Activated naive CD8-positive, alpha-beta T cell (primary cell): ENCODE measurements around the gene DBET.
A peak's percentile ranks its signal among the peaks of the same experiment; 100 is the strongest.
"Not testable (repeated sequence)": the region's sequence is repeated elsewhere in the genome, so short reads cannot be mapped to it uniquely, and the experiment has no call there.

Experiments used
- H3K27ac Mint-ChIP-seq: one replicate; pipeline ENCODE4 v1.8.0; 2021; ENCODE audit warnings: mixed read lengths
- H3K27me3 Mint-ChIP-seq: one replicate; pipeline ENCODE4 v1.8.0; 2021; ENCODE audit warnings: mixed read lengths
- H3K36me3 Mint-ChIP-seq: one replicate; pipeline ENCODE4 v1.8.0; 2021; ENCODE audit warnings: mixed read lengths
- H3K4me1 Mint-ChIP-seq: one replicate; pipeline ENCODE4 v1.8.0; 2021; ENCODE audit warnings: low read depth, mixed read lengths
- H3K4me3 Mint-ChIP-seq: one replicate; pipeline ENCODE4 v1.8.0; 2021; ENCODE audit warnings: mild to moderate bottlenecking, mixed read lengths
- H3K9me3 Mint-ChIP-seq: one replicate; pipeline ENCODE4 v1.8.0; 2021; ENCODE audit warnings: low read depth, mixed read lengths

The DBET gene

DNA sequence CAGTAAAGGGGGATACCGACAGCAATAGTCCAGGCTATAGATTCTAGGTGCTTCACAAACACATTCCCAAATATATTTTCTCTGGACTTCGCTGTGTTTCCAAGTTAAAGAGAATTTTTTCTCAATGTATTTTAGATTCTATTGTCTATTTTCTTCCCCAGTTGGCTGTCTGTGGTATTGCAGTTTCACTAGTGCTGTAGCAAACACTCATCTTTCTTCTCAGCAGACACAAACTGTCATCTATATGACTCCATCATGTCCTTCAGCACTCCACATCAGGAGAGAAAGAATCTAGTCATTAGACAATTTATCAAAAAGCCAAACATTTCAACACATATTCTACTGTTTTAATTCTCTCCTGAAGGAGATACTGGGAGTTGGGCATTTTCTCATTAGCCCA lies at the start of gene DBET:
Gene DBET (plus strand): TSS at position 161 of the 400 bp plus-strand sequence.
- not testable (repeated sequence) for H3K27ac Mint-ChIP-seq, H3K27me3 Mint-ChIP-seq, H3K9me3 Mint-ChIP-seq, H3K4me1 Mint-ChIP-seq, H3K4me3 Mint-ChIP-seq, H3K36me3 Mint-ChIP-seq

DNA sequence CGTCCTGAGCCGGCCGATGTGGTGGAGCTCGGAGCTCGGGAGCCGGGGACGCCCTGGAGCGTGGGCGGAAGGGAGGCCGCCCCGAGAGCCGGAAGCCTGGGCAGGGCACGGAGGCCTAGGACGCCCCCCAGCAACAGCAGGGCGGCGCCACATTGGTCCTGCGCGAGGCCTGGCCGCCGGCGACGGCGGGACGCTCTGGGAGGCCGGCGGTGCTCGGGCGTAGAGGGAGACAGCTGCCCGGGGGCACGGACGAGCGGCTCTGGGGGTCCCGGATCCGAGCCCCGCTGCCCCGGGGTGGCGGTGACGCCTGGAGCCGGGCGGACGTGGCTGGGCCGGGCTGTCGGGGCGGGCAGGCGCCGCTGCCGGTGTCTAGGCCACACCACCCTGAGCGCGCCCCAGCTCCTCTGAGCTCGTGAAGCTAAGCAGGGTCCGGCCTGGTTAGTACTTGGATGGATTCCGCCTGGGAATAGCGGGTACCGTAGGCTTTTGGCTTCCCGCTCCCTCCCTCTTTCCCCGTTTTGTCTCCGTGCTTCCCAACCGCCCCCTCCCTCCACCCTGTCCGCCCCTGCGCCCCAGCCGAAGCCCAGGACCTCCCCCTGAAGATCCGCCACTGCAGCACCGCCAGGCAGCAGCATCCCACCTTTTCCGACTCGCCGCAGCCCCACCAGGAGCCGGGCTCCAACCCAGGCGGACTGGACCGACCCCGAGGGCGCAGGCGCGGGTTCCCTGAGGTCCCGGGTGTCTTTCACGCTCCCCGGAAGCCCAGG lies 49.3 kb upstream of the DBET start:
- H3K36me3 Mint-ChIP-seq: no peaks in the 10 kb centered on the region
- H3K27me3 Mint-ChIP-seq: peaks cover 48% of the 10 kb centered on the region
- no peaks in the 10 kb centered on the region for H3K9me3 Mint-ChIP-seq
- peaks cover 21% of the 10 kb centered on the region for H3K4me1 Mint-ChIP-seq
- H3K4me3 Mint-ChIP-seq: peak overlapping the region; percentile 80
- no peak overlapping the region for H3K27ac Mint-ChIP-seq

DNA sequence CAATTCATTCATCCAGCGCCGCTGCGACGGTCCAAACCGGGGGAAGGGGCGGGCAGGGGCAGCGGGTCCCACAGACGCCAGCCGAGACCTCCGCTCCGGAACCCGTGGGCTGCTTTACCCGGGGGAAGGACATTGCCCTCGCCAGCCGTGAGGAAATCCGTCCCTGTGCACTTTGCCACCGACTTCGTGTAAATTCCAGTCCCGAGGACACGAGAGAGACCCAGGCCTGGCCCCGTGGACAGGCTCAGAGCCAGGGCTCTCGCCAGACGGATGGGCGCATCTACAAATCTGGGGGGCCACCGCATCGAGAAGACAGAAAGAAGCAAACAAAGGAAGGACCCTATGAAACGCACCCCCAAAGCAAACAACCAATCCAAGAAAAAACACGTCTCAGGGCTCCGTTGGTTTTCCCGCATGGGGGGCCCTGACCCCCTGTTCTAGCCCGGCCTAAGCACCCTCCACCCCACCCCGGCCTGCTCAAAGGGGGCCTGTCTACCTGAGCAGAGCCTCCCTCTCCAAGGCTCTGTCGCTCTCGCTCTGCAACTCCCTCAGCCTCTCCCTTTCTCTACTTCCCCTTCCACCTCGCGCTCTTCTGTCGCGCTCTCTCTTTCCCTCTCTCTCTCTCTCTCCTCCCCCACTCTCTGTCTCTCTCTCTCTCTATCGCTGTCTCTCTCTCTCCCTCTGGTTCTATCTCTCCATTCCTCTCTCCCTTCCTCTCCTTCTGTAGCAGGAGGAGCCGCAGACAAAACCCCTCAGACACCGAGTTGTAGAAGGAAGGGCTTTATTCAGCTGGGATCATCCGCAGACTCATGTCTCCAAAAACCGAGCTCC lies 48.5 kb upstream of the DBET start:
- no peaks in the 10 kb centered on the region for H3K36me3 Mint-ChIP-seq
- H3K9me3 Mint-ChIP-seq: no peaks in the 10 kb centered on the region
- peaks cover 52% of the 10 kb centered on the region for H3K27me3 Mint-ChIP-seq
- H3K27ac Mint-ChIP-seq: no peak overlapping the region
- peaks cover 29% of the 10 kb centered on the region for H3K4me1 Mint-ChIP-seq
- H3K4me3 Mint-ChIP-seq: peak overlapping the region; percentile 63

DNA sequence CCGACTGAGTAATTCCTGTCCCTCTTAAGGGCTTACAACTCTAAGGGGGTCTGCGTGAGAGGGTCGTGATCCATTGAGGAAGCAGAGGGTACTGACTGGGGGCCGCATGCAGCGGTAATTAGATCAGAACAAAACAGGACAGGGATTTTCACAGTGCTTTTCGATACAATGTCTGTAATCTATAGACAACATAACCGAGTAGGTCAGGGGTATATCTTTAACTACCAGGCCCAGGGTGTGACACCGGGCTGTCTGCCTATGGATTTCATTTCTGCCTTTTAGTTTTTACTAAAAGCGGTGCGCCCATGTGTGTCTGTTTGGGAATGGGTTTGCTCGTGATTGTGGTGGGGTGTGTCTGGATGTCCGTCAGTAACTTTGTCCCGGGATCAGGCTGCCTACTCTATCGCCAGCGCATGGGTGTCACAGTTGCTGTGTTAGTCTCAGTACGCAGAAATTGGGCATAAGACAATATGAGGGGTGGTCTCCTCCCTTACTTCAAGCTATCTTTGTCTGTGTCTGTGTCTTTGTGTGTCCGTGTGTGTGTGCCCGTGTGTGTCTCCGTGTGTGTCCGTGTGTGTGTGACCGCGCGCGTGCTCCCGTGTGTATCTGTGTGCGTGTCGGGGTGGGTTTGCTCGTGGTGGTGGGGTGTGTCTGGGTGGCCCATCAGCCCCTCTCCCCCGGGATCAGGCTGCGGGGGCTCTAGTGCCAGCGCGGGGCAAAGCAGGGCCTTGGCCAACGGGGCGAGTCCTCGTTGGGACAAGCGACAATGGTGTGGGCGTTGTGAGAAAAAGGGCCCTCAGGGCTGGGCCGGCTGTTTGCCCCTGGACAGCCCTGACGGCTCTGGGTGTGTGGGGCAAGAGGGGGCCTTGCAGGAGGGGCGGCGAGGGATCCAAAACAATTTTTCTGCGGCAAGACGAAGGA lies 47.7 kb upstream of the DBET start:
- H3K27ac Mint-ChIP-seq: no peak overlapping the region
- no peaks in the 10 kb centered on the region for H3K36me3 Mint-ChIP-seq
- peaks cover 49% of the 10 kb centered on the region for H3K27me3 Mint-ChIP-seq
- peak overlapping the region; percentile 63 for H3K4me3 Mint-ChIP-seq
- H3K4me1 Mint-ChIP-seq: peaks cover 33% of the 10 kb centered on the region
- no peaks in the 10 kb centered on the region for H3K9me3 Mint-ChIP-seq

DNA sequence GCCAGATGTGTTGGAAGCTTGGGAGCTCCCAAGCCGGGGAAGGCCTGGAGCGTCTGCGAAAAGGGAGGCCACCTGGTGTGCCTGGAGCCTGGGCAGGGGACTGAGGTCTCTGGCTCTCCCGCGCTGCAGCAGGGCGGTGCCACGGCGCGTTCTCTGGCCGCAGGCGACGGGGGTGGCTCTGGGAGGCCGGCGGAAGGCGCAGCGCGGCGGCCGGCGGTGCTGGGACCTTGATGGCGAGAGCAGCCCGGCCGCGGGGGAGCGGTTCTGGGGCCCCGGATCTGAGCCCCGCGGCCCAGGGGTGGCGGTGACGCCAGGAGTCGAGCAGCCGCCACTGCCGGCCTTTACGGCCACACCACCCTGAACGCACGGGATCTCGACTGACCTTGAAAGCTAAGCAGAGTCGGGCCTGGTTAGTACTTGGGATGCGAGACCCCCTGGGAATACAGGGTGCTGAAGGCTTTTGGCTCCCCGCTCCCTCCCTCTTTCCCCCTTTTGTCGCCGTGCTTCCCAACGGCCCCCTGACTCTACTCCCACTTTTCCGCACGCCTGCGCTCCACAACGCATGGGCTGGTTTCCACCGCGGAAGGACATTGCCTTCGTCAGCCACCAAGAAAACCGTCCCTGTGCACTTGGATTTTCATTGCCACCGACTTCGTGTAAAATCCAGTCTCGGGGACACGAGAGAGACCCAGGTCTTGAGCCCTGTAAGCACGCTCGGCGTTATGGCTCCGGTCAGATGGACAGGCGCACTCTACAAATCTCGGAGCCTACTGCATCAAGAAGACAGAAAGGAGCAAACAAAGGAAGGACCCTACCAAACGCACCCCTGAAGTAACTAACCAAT lies 46.7 kb upstream of the DBET start:
- peaks cover 33% of the 10 kb centered on the region for H3K4me1 Mint-ChIP-seq
- H3K27ac Mint-ChIP-seq: no peak overlapping the region
- H3K4me3 Mint-ChIP-seq: peak overlapping the region; percentile 70
- peaks cover 47% of the 10 kb centered on the region for H3K27me3 Mint-ChIP-seq
- no peaks in the 10 kb centered on the region for H3K9me3 Mint-ChIP-seq
- no peaks in the 10 kb centered on the region for H3K36me3 Mint-ChIP-seq

DNA sequence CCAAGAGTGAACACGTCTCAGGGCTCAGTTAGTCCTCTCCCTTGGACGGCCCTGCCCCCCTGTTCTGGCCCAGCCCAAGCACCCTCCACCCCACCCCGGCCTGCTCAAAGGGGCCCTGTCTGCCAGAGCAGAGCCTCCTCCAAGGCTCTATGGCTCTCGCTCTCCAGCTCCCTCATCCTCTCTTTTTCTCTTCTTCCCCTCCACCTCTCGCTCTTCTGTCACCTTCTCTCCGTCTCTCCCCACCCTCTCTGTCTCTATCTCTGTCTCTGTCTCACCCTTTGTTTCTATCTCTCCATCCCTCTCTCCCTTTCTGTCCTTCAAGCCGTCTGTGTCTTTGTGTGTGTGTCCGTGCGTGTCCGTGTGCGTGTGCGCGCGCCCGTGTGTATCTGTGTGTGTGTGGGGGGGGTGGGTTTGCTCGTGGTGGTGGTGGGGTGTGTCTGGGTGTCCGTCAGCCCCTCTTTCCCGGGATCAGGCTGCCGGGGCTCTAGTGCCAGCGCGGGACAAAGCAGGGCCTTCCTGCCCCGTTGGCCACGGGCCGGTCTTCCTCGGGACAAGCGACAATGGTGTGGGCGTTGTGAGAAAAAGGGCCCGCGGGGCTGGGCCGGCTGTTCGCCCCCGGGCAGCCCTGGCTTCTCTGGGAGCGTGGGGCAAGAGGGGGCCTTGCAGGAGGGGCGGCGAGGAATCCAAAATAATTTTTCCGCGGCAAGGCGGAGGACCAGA lies 45.9 kb upstream of the DBET start:
- peak overlapping the region; percentile 70 for H3K4me3 Mint-ChIP-seq
- no peaks in the 10 kb centered on the region for H3K9me3 Mint-ChIP-seq
- H3K27me3 Mint-ChIP-seq: peaks cover 44% of the 10 kb centered on the region
- H3K36me3 Mint-ChIP-seq: no peaks in the 10 kb centered on the region
- H3K4me1 Mint-ChIP-seq: peaks cover 35% of the 10 kb centered on the region
- no peak overlapping the region for H3K27ac Mint-ChIP-seq

DNA sequence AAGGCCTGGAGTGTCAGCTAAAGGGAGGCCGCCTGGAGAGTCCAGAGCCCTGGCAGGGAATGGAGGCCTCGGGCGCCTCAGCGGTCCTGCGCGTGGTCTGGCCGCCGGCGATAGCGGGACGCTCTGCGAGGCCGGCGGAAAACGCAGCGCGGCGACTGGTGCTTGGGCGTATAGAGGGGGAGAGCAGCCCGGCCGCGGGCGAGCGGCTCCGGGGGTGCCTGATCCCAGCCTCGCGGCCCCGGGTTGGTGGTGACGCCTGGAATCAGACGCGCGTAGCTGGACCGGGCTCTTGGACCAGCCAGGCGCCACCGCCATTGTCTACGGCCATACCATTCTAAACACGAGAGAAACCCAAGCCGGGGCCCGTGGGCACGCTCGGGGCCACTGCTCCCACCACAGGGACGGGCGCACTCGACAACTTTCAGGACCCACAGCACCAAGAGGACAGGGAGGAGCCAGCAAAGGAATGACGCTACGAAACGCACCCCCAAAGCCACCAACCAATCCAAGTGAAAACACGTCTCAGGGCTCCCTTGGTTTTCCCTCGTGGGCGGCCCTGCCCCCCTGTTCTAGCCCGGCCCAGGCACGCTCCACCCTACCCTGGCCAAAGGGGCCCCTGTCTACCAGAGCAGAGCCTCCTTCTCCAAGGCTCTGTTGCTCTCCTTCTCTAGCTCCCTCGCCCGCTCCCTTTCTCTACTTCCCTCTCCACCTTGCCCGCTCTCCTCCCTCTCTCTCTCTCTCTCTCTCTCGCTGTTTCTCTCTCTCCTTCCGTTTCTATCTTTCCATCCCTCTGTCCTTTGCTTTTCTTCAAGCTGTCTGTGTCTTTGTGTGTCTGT lies 45.1 kb upstream of the DBET start:
- Mint-ChIP-seq H3K9me3 (no peaks in the 10 kb centered on the region), H3K4me3 (peak overlapping the region; percentile 79), H3K4me1 (peaks cover 36% of the 10 kb centered on the region), H3K27me3 (peaks cover 40% of the 10 kb centered on the region), H3K36me3 (no peaks in the 10 kb centered on the region), H3K27ac (peak overlapping the region; percentile 73)

DNA sequence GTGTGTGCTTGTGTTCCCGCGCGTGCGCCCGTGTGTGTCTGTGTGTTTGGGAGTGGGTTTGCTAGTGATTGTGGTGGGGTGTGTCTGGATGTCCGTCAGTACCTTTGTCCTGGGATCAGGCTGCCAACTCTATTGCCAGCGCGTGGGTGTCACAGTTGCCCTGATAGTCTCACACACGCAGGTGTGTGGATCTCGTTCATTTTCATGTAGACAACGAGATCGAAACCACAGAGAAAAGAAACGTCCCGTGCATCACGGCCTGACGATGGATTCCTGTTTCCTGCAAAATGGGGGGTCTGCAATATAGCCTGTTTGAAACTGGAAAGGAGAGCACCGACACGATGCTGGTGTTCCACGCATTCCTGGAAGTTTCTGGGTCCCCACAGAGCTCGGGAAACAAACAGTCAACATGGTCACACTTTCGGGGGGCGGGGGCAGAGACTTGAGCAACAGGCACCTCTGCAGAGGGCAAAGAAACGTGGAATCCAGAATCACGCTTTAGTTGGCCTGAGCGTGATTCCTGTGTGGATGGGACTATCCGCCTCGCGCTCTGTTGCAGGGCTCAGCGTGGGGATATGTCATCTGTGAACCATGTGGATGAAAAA lies 44.3 kb upstream of the DBET start:
- peak overlapping the region; percentile 79 for H3K4me3 Mint-ChIP-seq

DNA sequence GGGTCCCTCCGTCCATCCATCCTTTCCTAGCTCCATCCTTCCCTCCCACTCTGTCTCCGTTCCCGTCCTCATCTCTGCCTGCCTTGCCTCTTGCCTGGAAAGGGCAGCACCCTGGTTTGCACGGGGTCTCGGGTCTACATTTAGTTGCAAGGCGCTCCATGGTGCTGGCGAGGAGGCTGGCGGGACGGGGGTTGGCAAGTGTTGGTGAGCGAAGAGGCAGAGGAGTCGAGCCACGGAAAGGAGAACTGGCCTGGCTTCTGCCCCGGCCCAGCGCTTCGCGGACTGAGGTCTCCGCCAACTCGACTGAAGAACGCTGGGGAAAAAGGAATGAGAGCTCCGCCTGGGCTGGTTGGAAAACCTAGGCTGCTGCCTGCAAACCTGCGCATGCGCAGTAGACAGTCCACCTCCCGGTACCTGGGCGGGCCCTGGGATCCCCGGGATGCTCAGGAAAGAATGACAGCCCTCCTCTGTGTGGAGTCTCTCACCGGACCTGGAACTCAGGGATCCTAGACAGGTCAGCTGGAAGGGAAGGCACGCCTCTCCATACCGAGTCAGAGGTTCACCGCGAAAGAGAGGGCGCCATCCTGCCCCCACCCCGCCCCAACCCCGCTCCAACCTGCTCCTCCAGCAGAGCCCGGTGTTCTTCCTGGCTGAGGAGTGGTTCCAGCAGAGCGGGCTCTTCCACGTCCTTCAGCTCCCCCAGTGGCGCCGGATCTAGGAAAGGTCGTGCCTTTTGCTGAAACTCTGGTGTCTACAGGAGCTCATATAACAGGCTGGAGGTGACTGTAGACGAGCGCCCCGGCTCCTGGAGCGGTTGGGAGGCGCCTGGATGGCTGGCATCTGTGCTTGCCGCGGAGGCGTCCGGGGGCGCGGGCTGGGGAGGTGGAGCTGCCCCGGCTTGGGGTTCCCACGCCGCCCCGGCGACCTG lies 43.2 kb upstream of the DBET start:
- Mint-ChIP-seq H3K27ac (no peak overlapping the region), H3K4me3 (peak overlapping the region; percentile 79), H3K4me1 (peaks cover 29% of the 10 kb centered on the region), H3K36me3 (no peaks in the 10 kb centered on the region), H3K27me3 (peaks cover 32% of the 10 kb centered on the region), H3K9me3 (no peaks in the 10 kb centered on the region)

More for the DNA sequence above, 44.3 kb upstream of the DBET start:
- Mint-ChIP-seq H3K27me3 (peaks cover 36% of the 10 kb centered on the region), H3K4me1 (peaks cover 33% of the 10 kb centered on the region), H3K27ac (peak overlapping the region; percentile 73)
- not testable (repeated sequence) for H3K36me3 Mint-ChIP-seq, H3K9me3 Mint-ChIP-seq

DNA sequence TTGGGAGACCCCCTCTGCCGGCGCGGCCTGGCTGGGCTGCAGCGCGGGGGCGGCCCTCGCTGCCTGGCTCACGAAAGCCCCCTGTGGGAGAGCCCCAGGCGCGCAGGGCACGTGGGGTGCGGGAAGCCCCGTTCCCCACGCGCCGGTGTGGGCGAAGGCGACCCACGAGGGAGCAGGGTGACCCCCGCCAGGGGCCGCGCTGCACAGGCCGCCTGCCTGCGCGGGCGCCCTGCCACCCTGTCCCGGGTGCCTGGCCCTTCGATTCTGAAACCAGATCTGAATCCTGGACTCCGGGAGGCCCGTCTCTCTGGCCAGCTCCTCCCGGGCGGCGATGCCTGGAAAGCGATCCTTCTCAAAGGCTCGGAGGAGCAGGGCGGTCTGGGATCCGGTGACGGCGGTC lies 42.3 kb upstream of the DBET start:
- H3K9me3 Mint-ChIP-seq, H3K27ac Mint-ChIP-seq, H3K4me3 Mint-ChIP-seq, H3K36me3 Mint-ChIP-seq: not testable (repeated sequence)
- peaks cover 23% of the 10 kb centered on the region for H3K27me3 Mint-ChIP-seq
- peaks cover 27% of the 10 kb centered on the region for H3K4me1 Mint-ChIP-seq

DNA sequence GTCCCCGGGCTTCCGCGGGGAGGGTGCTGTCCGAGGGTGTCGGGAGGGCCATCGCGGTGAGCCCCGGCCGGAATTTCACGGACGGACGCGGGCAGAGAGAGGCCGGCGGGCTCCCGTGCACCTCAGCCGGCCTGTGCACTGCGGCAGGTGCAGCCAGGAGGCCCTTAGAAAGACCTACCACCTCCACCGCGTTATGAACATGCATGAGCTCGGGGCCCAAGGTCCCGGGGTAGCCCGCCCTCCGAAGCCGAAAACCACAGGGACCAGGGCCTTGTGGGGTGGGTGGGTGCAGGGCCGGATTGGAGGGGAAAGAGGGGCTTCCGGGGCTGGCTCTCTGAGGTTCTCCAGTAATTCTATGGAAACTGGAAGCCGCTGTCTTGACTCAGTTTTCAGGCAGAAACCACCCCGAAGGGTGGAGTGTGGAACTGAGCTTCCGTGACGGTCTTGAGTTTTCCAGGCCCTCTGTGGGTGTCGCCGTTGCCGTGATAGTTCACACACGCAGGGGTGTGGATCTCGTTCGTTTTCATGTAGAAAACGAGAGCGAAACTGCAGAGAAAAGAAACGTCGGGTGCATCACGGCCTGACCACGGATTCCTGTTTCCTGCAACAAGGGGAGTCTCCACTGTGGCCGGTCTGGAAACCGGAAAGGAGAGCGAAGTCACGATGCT lies 41.6 kb upstream of the DBET start:
- H3K4me1 Mint-ChIP-seq: peaks cover 26% of the 10 kb centered on the region
- H3K36me3 Mint-ChIP-seq, H3K9me3 Mint-ChIP-seq, H3K27ac Mint-ChIP-seq: not testable (repeated sequence)
- H3K27me3 Mint-ChIP-seq: peaks cover 21% of the 10 kb centered on the region
- H3K4me3 Mint-ChIP-seq: peak overlapping the region; percentile 76
